GOT3 (cell line): ENCODE measurements around the gene TRIM17.
"Not testable (repeated sequence)": the region's sequence is repeated elsewhere in the genome, so short reads cannot be mapped to it uniquely, and the experiment has no call there.

ENCODE experiments used
- DNase-seq: peaks from one replicate; lab custom pipeline; 2025; ENCODE audit warnings: mixed read lengths; lab: John Stamatoyannopoulos, UW

Gene TRIM17

GRCh38 chr1:228446852-228447251 is 30.2 kb upstream of the TRIM17 start:
- no peak for DNase-seq

- no peak for DNase-seq
Measured at GRCh38 chr1:228445843-228446650, 29.4 kb upstream of the TRIM17 start.

- no peak for DNase-seq
Measured at GRCh38 chr1:228445490-228445842, 28.8 kb upstream of the TRIM17 start.

GRCh38 chr1:228443395-228443794 is 26.7 kb upstream of the TRIM17 start:
- no peak for DNase-seq

- DNase-seq: no peak
Measured at GRCh38 chr1:228440761-228441500, 24.3 kb upstream of the TRIM17 start.

- DNase-seq: no peak
Measured at GRCh38 chr1:228438266-228438665, 21.6 kb upstream of the TRIM17 start.

- no peak for DNase-seq
Measured at GRCh38 chr1:228437424-228437962, 20.8 kb upstream of the TRIM17 start.

- no peak for DNase-seq
Measured at GRCh38 chr1:228434689-228435088, 18.0 kb upstream of the TRIM17 start.

GRCh38 chr1:228433337-228434053 is 16.8 kb upstream of the TRIM17 start:
- not testable (repeated sequence) for DNase-seq

GRCh38 chr1:228430243-228430642 is 13.6 kb upstream of the TRIM17 start:
- DNase-seq: no peak

GRCh38 chr1:228429698-228430097 is 13.0 kb upstream of the TRIM17 start:
- DNase-seq: no peak

GRCh38 chr1:228429007-228429406 is 12.3 kb upstream of the TRIM17 start:
- no peak for DNase-seq

GRCh38 chr1:228428412-228428811 is 11.8 kb upstream of the TRIM17 start:
- DNase-seq: no peak

GRCh38 chr1:228426518-228427175 is 10.0 kb upstream of the TRIM17 start:
- DNase-seq: no peak

GRCh38 chr1:228424685-228425660 is 8.3 kb upstream of the TRIM17 start:
- no peak for DNase-seq

GRCh38 chr1:228423404-228424053 is 6.9 kb upstream of the TRIM17 start:
- no peak for DNase-seq

GRCh38 chr1:228420968-228421826 is 4.5 kb upstream of the TRIM17 start:
- DNase-seq: no peak

GRCh38 chr1:228417483-228418203 is 982 bp upstream of the TRIM17 start:
- no peak for DNase-seq

GRCh38 chr1:228417061-228417460 is 400 bp upstream of the TRIM17 start:
- no peak for DNase-seq
